HG02943 (cell line): ENCODE results near the gene TENM4.

Experiments used
- ATAC-seq: cut with Tn5 transposase; IDR thresholded peaks from one replicate; pipeline ENCODE4 v1.9.1; 2021; ENCODE audit warnings: mild to moderate bottlenecking, low read depth, moderate library complexity; ENCODE audit not compliant: unreplicated experiment

The TENM4 gene

GRCh38 chr11:78789375-78789774, 651.5 kb downstream of the TENM4 start:
- ATAC-seq, result no peak

- ATAC-seq, result no peak
Observed at GRCh38 chr11:78788533-78788932, 652.3 kb downstream of the TENM4 start.

GRCh38 chr11:78787696-78788095, 653.1 kb downstream of the TENM4 start:
- ATAC-seq, result no peak

GRCh38 chr11:78786746-78787145, 654.1 kb downstream of the TENM4 start:
- ATAC-seq, result no peak

GRCh38 chr11:78786086-78786485, 654.7 kb downstream of the TENM4 start:
- ATAC-seq, result no peak

GRCh38 chr11:78784321-78785061, 656.3 kb downstream of the TENM4 start:
- no peak for ATAC-seq

- no peak for ATAC-seq
Observed at GRCh38 chr11:78783846-78784245, 657.0 kb downstream of the TENM4 start.

GRCh38 chr11:78783301-78783700, 657.5 kb downstream of the TENM4 start:
- no peak for ATAC-seq

GRCh38 chr11:78782725-78783124, 658.1 kb downstream of the TENM4 start:
- no peak for ATAC-seq

GRCh38 chr11:78780889-78781288, 659.9 kb downstream of the TENM4 start:
- no peak for ATAC-seq

- no peak for ATAC-seq
Observed at GRCh38 chr11:78773492-78773891, 667.3 kb downstream of the TENM4 start.

- no peak for ATAC-seq
Observed at GRCh38 chr11:78773077-78773476, 667.8 kb downstream of the TENM4 start.

GRCh38 chr11:78772186-78772585, 668.6 kb downstream of the TENM4 start:
- ATAC-seq, result no peak

GRCh38 chr11:78770931-78771330, 669.9 kb downstream of the TENM4 start:
- no peak for ATAC-seq

- no peak for ATAC-seq
Observed at GRCh38 chr11:78768971-78769370, 671.9 kb downstream of the TENM4 start.

GRCh38 chr11:78768345-78768744, 672.5 kb downstream of the TENM4 start:
- ATAC-seq, result no peak

GRCh38 chr11:78767027-78767932, 673.5 kb downstream of the TENM4 start:
- ATAC-seq, result no peak

- no peak for ATAC-seq
Observed at GRCh38 chr11:78764946-78765345, 675.9 kb downstream of the TENM4 start.

- no peak for ATAC-seq
Observed at GRCh38 chr11:78763664-78764063, 677.2 kb downstream of the TENM4 start.

GRCh38 chr11:78762105-78762504, 678.7 kb downstream of the TENM4 start:
- no peak for ATAC-seq

GRCh38 chr11:78759071-78759470, 681.8 kb downstream of the TENM4 start:
- no peak for ATAC-seq

- ATAC-seq, result no peak
Observed at GRCh38 chr11:78753297-78753696, 687.5 kb downstream of the TENM4 start.
